ELF-1 (cell line): ENCODE results near the gene MROH2B.

Experiments
- DNase-seq: peaks from one replicate; pipeline ENCODE4 v3.0.0-alpha.2; 2016; ENCODE audit warnings: low read depth, low spot score

The MROH2B gene

DNA sequence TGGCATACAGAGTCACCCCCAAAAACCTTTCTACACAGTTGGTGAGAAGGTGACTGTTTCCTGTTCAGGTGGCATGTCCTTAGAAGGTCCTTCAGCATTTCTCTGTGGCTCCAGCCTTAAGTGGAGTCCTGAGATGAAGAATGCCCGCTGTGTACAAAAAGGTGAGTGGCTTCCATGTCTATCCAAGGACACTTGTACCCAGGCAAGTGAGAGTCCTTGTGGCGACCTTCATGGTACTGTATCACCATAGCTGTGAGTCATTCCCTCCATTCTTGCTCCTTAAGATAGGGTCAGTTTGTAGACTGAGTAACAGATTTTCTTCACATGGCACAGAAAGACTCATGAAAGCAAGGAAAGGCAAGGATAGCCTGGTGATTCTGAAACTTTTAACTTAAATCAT lies 98.7 kb downstream of the MROH2B start:
- DNase-seq: no peak

DNA sequence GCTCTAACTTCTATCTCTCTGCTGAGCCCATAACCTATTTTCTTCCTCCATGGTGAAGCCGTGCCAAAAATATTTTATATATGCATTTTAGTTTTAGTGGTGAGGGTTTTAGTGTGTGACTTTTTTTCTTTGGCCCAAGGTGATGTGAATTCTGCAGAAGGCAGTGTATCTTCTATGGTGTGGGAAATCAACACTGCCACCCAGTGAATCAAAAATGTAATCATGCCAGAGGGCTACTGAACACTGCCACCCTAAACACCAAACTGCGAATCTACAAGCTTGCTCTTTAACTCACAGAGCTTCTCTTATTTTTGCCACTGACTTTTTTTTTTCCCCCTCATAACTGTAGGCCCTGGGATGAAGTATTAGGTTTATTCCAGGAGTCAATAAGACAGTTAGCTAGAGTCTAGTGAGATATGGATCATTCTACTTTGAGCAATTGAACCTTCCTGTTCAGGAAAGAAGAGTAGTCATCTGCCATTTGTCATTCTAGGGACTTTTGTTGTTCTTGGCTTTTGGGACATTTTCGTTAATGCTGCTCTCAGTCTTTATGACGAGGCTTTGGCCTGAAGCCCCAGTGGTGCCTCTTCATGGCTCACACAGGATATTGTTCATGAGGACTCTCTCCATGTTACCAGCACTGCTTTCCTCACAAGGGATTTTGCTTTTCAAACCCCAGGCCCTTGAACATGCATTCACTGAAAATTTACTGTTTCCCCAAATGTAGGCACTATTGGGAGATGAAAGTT lies 108.8 kb downstream of the MROH2B start:
- DNase-seq: no peak

DNA sequence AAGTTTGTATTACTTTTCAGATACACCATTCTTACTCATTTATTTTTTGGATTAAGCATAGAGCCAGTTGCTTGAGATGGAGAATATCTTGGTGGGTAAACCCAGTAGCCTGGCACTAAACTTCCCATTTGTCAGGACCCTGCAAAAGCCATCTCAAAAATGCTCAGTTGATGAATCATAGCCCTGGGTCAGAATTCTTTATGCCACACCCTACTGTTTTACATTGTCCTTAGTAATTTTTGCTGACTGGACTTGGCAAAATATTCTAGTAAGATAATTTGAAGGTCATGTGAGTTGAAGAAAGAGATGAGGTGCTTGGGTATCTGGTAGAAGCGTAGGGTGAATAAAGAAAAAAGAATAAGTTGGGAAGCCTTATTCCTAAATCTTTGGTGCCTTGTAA lies 111.1 kb downstream of the MROH2B start:
- no peak for DNase-seq

DNA sequence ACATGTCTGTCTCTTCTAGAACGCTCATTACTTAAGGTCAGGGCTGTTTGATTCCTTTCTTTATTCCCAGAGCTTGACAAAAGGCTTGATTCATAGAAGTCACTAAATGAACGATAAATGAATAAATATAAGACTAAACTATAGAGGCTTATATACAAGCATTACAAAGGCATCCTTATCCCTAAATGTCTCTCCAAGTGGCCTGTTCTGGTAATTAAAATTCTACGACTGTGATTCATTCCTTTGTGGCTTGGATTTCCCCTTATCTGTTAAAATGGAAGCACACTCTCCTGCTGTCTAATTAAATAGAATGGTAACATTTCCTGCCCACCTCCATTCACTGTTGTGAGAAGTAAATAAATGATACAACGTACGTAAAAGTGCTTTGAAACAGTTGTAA lies 112.3 kb downstream of the MROH2B start:
- DNase-seq: no peak

DNA sequence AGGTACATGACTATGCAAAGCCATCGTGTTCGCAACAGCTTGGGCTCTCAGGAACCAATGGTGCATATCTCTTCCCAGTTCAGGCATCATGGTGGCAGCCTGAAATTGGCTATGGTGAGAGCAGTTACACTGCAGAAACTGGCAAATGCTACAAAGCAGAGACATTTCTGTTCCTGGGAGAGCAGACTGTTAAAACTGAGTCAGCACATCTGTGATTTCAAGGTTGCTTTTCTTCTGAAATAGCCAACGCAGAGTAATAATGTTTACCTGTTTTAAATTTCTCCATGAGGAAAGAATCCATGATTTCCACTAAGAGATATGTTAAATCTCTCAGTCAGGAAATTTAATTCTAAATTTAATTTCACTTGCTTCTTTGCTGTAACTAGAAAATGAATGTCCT lies 114.1 kb downstream of the MROH2B start:
- DNase-seq: no peak

DNA sequence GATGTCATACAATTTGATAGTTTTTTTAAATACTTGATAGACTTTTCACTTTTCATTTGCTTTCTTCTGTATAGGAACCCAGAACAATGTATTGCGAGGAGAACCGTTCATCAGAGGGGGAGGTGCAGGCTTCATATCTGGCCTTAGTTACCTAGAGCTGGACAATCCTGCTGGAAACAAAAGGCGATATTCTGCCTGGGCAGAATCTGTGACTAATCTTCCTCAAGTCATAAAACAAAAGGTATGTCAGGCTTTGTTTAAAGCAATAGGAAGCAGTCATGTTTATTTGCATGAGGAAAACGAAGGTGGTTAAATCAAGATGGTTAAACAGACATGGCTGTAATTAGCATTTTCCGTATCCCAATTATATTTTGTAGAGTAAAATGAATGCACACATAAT lies 115.8 kb downstream of the MROH2B start:
- no peak for DNase-seq
